Esophagus mucosa (tissue), 1 donor: ENCODE results near the gene SERINC2. TPM values are rescaled to one million over a fixed set of nuclear protein-coding genes. Genes with fewer than 3 reads are reported as not detected.
A peak's percentile ranks its signal among the peaks of the same experiment; 100 is the strongest.
"Not testable (repeated sequence)": the region's sequence is repeated elsewhere in the genome, so short reads cannot be mapped to it uniquely, and the experiment has no call there.

Source experiments
- ATAC-seq: fragments of 200-7000 bp; cut with Tn5 transposase; one replicate; pipeline ENCODE4 v1.9.1; 2020
- total RNA-seq: library from RNA; stranded (reverse); gene quantifications from one replicate; pipeline ENCODE4 v1.2.4, GENCODE V29; 2023
- donor health status: DM: yes; HTN: yes; CAD: no.

The SERINC2 gene
- total RNA-seq, 1 donor from 2014 or later, result 109 TPM

- not testable (repeated sequence) for ATAC-seq
Measured at GRCh38 chr1:31386576-31387243, 26.3 kb upstream of the SERINC2 start.

GRCh38 chr1:31387612-31388011 is 25.4 kb upstream of the SERINC2 start:
- ATAC-seq, result peak; percentile 52

GRCh38 chr1:31389616-31390015 is 23.4 kb upstream of the SERINC2 start:
- ATAC-seq, result no peak

GRCh38 chr1:31390071-31390470 is 22.9 kb upstream of the SERINC2 start:
- ATAC-seq, result peak; percentile 87

GRCh38 chr1:31393463-31393862 is 19.6 kb upstream of the SERINC2 start:
- no peak for ATAC-seq

- peak; percentile 89 for ATAC-seq
Measured at GRCh38 chr1:31394584-31395193, 18.3 kb upstream of the SERINC2 start.

GRCh38 chr1:31396633-31397351 is 16.2 kb upstream of the SERINC2 start:
- peak; percentile 50 for ATAC-seq

- no peak for ATAC-seq
Measured at GRCh38 chr1:31397360-31398095, 15.5 kb upstream of the SERINC2 start.

- no peak for ATAC-seq
Measured at GRCh38 chr1:31398246-31398645, 14.8 kb upstream of the SERINC2 start.

- ATAC-seq, result no peak
Measured at GRCh38 chr1:31399976-31400375, 13.0 kb upstream of the SERINC2 start.

- ATAC-seq, result peak; percentile 18
Measured at GRCh38 chr1:31400393-31400792, 12.6 kb upstream of the SERINC2 start.

GRCh38 chr1:31401241-31401640 is 11.8 kb upstream of the SERINC2 start:
- no peak for ATAC-seq

- ATAC-seq, result peak; percentile 34
Measured at GRCh38 chr1:31405578-31406245, 7.3 kb upstream of the SERINC2 start.

- ATAC-seq, result peak; percentile 5
Measured at GRCh38 chr1:31407029-31407626, 5.9 kb upstream of the SERINC2 start.

GRCh38 chr1:31408788-31409318 is 4.2 kb upstream of the SERINC2 start:
- ATAC-seq, result no peak

- ATAC-seq, result no peak
Measured at GRCh38 chr1:31409946-31410858, 2.8 kb upstream of the SERINC2 start.

GRCh38 chr1:31410871-31411270 is 2.1 kb upstream of the SERINC2 start:
- ATAC-seq, result no peak

- ATAC-seq, result no peak
Measured at GRCh38 chr1:31412205-31412604, 808 bp upstream of the SERINC2 start.

- peak; percentile 56 for ATAC-seq
Measured at GRCh38 chr1:31413405-31414001, 490 bp downstream of the SERINC2 start.

- ATAC-seq, result no peak
Measured at GRCh38 chr1:31414980-31415370, 2.0 kb downstream of the SERINC2 start.
